Ecto neural progenitor cell (in vitro differentiated cells): ENCODE data around the gene VSTM4.

Experiments used
- DNase-seq: peaks from one replicate; pipeline ENCODE4 v3.0.0-alpha.2; 2018; ENCODE audit warnings: low spot score

VSTM4 gene

GRCh38 chr10:49141541-49142332 is 26.4 kb upstream of the VSTM4 start:
- DNase-seq = peak; percentile 8

- DNase-seq = peak; percentile 32
Measured at GRCh38 chr10:49140304-49141177, 25.2 kb upstream of the VSTM4 start.

GRCh38 chr10:49139846-49140195 is 24.5 kb upstream of the VSTM4 start:
- DNase-seq = peak; percentile 34

GRCh38 chr10:49139028-49139845 is 23.9 kb upstream of the VSTM4 start:
- peak; percentile 23 for DNase-seq

GRCh38 chr10:49138361-49138891 is 23.1 kb upstream of the VSTM4 start:
- DNase-seq = peak; percentile 40

GRCh38 chr10:49136525-49136924 is 21.2 kb upstream of the VSTM4 start:
- DNase-seq = no peak

GRCh38 chr10:49135575-49136313 is 20.4 kb upstream of the VSTM4 start:
- peak; percentile 7 for DNase-seq

GRCh38 chr10:49134327-49134726 is 19.0 kb upstream of the VSTM4 start:
- DNase-seq = no peak

GRCh38 chr10:49133706-49134248 is 18.5 kb upstream of the VSTM4 start, which contains the start of gene FAM170B:
Gene FAM170B, minus strand, starts transcription at chr10:49134021. Its CDS starts 103 bp downstream, at chr10:49133918.
- no peak for DNase-seq

- no peak for DNase-seq
Measured at GRCh38 chr10:49132362-49132737, 17.0 kb upstream of the VSTM4 start.

- DNase-seq = no peak
Measured at GRCh38 chr10:49131507-49132361, 16.4 kb upstream of the VSTM4 start.

GRCh38 chr10:49129376-49129775 is 14.1 kb upstream of the VSTM4 start:
- no peak for DNase-seq

- DNase-seq = no peak
Measured at GRCh38 chr10:49128854-49129253, 13.5 kb upstream of the VSTM4 start.

GRCh38 chr10:49123981-49124950 is 8.9 kb upstream of the VSTM4 start:
- no peak for DNase-seq

GRCh38 chr10:49120911-49121310 is 5.6 kb upstream of the VSTM4 start:
- peak; percentile 16 for DNase-seq

GRCh38 chr10:49119746-49120145 is 4.4 kb upstream of the VSTM4 start:
- DNase-seq = peak; percentile 21

- peak; percentile 40 for DNase-seq
Measured at GRCh38 chr10:49118430-49119074, 3.2 kb upstream of the VSTM4 start.

GRCh38 chr10:49117376-49118070 is 2.2 kb upstream of the VSTM4 start:
- DNase-seq = peak; percentile 15
